Activated CD8-positive, alpha-beta T cell treated with anti-CD3 and anti-CD28 coated beads, Interleukin-2, amount 10 ng/mL, durations not matched to agents 7 days and 5 days (primary cell): ENCODE data around the gene ARPC4. TPM values are rescaled to one million over a fixed set of nuclear protein-coding genes. Genes with fewer than 3 reads are reported as not detected.

Source experiments
- ATAC-seq: fragments of 150-1000 bp; cut with Tn5 transposase; one replicate; pipeline ENCODE4 v1.10.0; 2021; ENCODE audit warnings: moderate library complexity
- CTCF ChIA-PET: fragments of 350-600 bp; sonication (Branson Sonifier 250); formaldehyde crosslinking; loops from one replicate; lab custom pipeline; 2021; ENCODE audit warnings: antibody characterized with exemption; lab: Charles Lee
- POLR2A ChIA-PET: fragments of 350-600 bp; sonication (Branson Sonifier 250); formaldehyde crosslinking; loops from one replicate; lab custom pipeline; 2021; ENCODE audit warnings: antibody characterized with exemption; lab: Charles Lee
- DNase-seq: peaks from one replicate; pipeline ENCODE4 v3.0.0-alpha.2; 2020
- H3K27ac Mint-ChIP-seq: one replicate; pipeline ENCODE4 v1.8.0; 2021; ENCODE audit warnings: mild to moderate bottlenecking, mixed read lengths
- H3K27me3 Mint-ChIP-seq: one replicate; pipeline ENCODE4 v1.8.0; 2021; ENCODE audit warnings: low read depth, mixed read lengths
- H3K36me3 Mint-ChIP-seq: one replicate; pipeline ENCODE4 v1.8.0; 2021; ENCODE audit warnings: low read depth, mixed read lengths
- H3K4me1 Mint-ChIP-seq: one replicate; pipeline ENCODE4 v1.8.0; 2021; ENCODE audit warnings: low read depth, mixed read lengths
- H3K4me3 Mint-ChIP-seq: one replicate; pipeline ENCODE4 v1.8.0; 2021; ENCODE audit warnings: mild to moderate bottlenecking, mixed read lengths
- H3K9me3 Mint-ChIP-seq: one replicate; pipeline ENCODE4 v1.8.0; 2022; ENCODE audit warnings: mixed read lengths; ENCODE audit not compliant: insufficient read depth
- total RNA-seq, 2 experiments: library from RNA; stranded (reverse); gene quantifications; one replicate each; pipeline ENCODE4 v1.2.3, GENCODE V29; 2021

The ARPC4 gene
- total RNA-seq, 2 experiments from 2014 or later, result 317 to 321 TPM

- no peaks in the 10 kb centered on the region for H3K4me1 Mint-ChIP-seq
- POLR2A ChIA-PET, result no interaction called here
- DNase-seq (no peak), ATAC-seq (no peak)
- H3K9me3 Mint-ChIP-seq, result no peaks in the 10 kb centered on the region
- CTCF ChIA-PET, result no interaction called here
- no peak overlapping the region for H3K27ac Mint-ChIP-seq
- H3K36me3 Mint-ChIP-seq, result peaks cover 6% of the 10 kb centered on the region
- no peaks in the 10 kb centered on the region for H3K27me3 Mint-ChIP-seq
- H3K4me3 Mint-ChIP-seq, result no peak overlapping the region
Observed at GRCh38 chr3:9818666-9819335, 25.9 kb downstream of the ARPC4 start.

DNA sequence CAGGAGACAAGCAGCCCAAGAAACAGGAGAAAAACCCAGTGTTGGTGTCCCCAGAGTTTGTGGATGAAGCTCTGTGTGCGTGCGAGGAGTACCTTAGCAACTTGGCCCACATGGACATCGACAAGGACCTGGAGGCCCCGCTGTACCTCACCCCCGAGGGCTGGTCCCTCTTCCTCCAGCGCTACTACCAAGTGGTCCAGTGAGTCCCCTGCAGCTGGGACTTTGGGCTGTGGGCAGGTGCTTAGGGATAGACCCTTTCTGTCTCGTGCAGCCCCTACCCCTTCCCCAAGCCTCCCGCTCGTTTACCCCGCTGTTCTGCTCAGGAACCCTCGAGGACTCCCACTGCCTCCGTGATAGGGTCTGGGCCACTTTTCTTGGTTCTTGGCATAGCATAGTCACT is 27.7 kb downstream of the ARPC4 start:
- POLR2A ChIA-PET, result interaction anchor here (1.6 kb wide), 1 partner anchor 17 kb away, joined by 3 read pairs; no protein-coding TSS in a partner anchor
- Mint-ChIP-seq H3K27ac (no peak overlapping the region), H3K36me3 (peaks cover 2% of the 10 kb centered on the region), H3K4me3 (no peak overlapping the region), H3K9me3 (no peaks in the 10 kb centered on the region), H3K4me1 (no peaks in the 10 kb centered on the region), H3K27me3 (no peaks in the 10 kb centered on the region)
- CTCF ChIA-PET, result interaction anchor here (1.2 kb wide), 1 partner anchor 227 kb away, joined by 3 read pairs; no protein-coding TSS in a partner anchor
- DNase-seq (no peak), ATAC-seq (no peak)

- H3K4me1 Mint-ChIP-seq, result no peaks in the 10 kb centered on the region
- ChIA-PET CTCF (no interaction called here), POLR2A (interaction anchor here (1.6 kb wide), 1 partner anchor 18 kb away, joined by 3 read pairs; no protein-coding TSS in a partner anchor)
Observed at GRCh38 chr3:9820946-9821345, 28.1 kb downstream of the ARPC4 start.

GRCh38 chr3:9825451-9826040 is 32.7 kb downstream of the ARPC4 start:
- CTCF ChIA-PET, result interaction anchor here (1.0 to 2.1 kb wide), 2 partner anchors 43 to 45 kb away, joined by 3 to 6 read pairs; no protein-coding TSS in a partner anchor
- Mint-ChIP-seq H3K9me3 (no peaks in the 10 kb centered on the region), H3K36me3 (peaks cover 18% of the 10 kb centered on the region), H3K4me3 (no peak overlapping the region), H3K27ac (no peak overlapping the region), H3K27me3 (no peaks in the 10 kb centered on the region), H3K4me1 (peaks cover 8% of the 10 kb centered on the region)
- DNase-seq, result no peak
- ATAC-seq, result no peak
- POLR2A ChIA-PET, result no interaction called here

More at GRCh38 chr3:9820946-9821345, 28.1 kb downstream of the ARPC4 start:
- Mint-ChIP-seq H3K9me3 (no peaks in the 10 kb centered on the region), H3K4me3 (no peak overlapping the region), H3K27me3 (no peaks in the 10 kb centered on the region), H3K27ac (no peak overlapping the region), H3K36me3 (peaks cover 2% of the 10 kb centered on the region)
- ATAC-seq (peak; percentile 64), DNase-seq (no peak)

GRCh38 chr3:9826815-9827573 is 34.1 kb downstream of the ARPC4 start:
- CTCF ChIA-PET, result interaction anchor here (0.7 to 2.1 kb wide), 13 partner anchors 11 to 208 kb away, joined by 3 to 6 read pairs (median 3); partner anchors contain the start of genes ARPC4, CRELD1 and TADA3
- H3K27ac Mint-ChIP-seq, result peak overlapping the region; percentile 43
- POLR2A ChIA-PET, result interaction anchor here (1.4 kb wide), 1 partner anchor 34 kb away, joined by 3 read pairs; the partner anchor contains the start of gene ARPC4
- peak; percentile 56 for DNase-seq
- peaks cover 25% of the 10 kb centered on the region for H3K36me3 Mint-ChIP-seq
- no peaks in the 10 kb centered on the region for H3K27me3 Mint-ChIP-seq
- H3K4me1 Mint-ChIP-seq, result peaks cover 14% of the 10 kb centered on the region
- no peaks in the 10 kb centered on the region for H3K9me3 Mint-ChIP-seq
- peak; percentile 73 for ATAC-seq
- H3K4me3 Mint-ChIP-seq, result no peak overlapping the region

DNA sequence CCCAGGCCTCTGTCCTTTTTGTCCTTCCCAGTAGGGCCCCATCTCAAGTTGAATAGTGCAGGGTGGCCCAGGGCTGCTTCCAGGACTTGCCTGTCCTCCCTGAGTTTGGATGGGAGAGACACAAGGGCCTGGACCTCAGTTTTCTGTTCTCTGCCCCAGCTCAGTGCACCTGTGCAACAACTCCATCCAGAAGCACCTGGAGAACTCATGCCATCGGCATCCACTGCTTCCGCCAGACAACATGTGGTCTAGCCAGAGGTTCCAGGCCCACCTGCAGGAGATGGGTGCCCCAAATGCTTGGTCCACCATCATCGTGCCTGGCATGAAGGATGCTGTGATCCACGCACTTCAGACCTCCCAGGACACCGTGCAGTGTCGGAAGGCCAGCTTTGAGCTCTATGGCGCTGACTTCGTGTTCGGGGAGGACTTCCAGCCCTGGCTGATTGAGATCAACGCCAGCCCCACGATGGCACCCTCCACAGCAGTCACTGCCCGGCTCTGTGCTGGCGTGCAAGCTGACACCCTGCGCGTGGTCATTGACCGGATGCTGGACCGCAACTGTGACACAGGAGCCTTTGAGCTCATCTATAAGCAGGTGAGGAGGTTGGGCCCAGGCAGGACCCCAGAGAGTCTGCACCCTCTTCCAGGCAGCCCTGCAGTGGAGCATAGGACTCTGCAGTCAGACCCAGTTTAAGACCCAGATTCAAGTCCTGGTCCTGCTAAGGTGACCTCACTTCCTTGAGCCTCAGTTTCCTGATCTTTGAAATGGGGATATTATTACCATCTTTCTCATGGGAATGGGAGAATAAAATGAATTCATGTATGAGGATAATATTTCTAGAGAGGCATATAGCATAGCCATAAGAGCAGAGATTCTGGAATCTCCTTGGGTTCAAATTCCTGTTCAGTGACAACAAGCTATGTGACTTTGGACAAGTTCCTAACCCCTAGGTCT is 36.2 kb downstream of the ARPC4 start:
- ChIA-PET POLR2A (interaction anchor here (0.6 kb wide), 1 partner anchor 221 kb away, joined by 3 read pairs; no protein-coding TSS in a partner anchor), CTCF (interaction anchor here (1.4 to 1.6 kb wide), 3 partner anchors 12 to 24 kb away, joined by 3 to 6 read pairs (median 4); no protein-coding TSS in a partner anchor)
- no peaks in the 10 kb centered on the region for H3K9me3 Mint-ChIP-seq
- no peaks in the 10 kb centered on the region for H3K27me3 Mint-ChIP-seq
- no peak overlapping the region for H3K27ac Mint-ChIP-seq
- ATAC-seq, result no peak
- no peak overlapping the region for H3K4me3 Mint-ChIP-seq
- peaks cover 14% of the 10 kb centered on the region for H3K4me1 Mint-ChIP-seq
- no peak for DNase-seq
- peaks cover 35% of the 10 kb centered on the region for H3K36me3 Mint-ChIP-seq

DNA sequence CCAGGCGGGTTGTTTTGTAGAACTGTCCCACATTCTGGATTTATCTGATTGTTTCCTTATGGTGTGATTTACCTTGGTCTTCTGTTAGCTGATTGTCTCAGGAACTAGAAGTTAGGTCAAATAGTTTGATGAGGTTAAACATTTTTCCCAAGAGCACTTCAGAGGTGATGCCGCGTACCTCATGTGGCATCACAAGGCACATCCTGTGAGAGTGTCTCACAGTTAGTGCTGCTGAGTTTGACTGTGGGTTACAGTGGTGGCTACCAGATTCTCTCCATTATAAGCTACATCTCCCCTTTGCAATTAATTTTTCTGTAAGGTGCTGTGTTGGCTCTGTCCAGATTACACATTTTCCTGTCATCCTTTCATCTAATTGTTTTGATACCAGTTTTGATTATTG is 38.4 kb downstream of the ARPC4 start:
- Mint-ChIP-seq H3K4me1 (peaks cover 14% of the 10 kb centered on the region), H3K27me3 (no peaks in the 10 kb centered on the region), H3K9me3 (no peaks in the 10 kb centered on the region), H3K36me3 (peaks cover 51% of the 10 kb centered on the region), H3K27ac (no peak overlapping the region), H3K4me3 (no peak overlapping the region)
- no peak for DNase-seq
- CTCF ChIA-PET, result interaction anchor here (0.8 to 1.4 kb wide), 4 partner anchors 17 to 104 kb away, joined by 3 to 8 read pairs (median 4); no protein-coding TSS in a partner anchor
- no peak for ATAC-seq
- POLR2A ChIA-PET, result interaction anchor here (0.9 to 1.6 kb wide), 3 partner anchors 13 to 39 kb away, joined by 3 read pairs; partner anchors contain the start of genes ARPC4, RPUSD3 and TADA3

- ChIA-PET POLR2A (no interaction called here), CTCF (interaction anchor here (1.7 kb wide), 1 partner anchor 100 kb away, joined by 5 read pairs; no protein-coding TSS in a partner anchor)
- no peak overlapping the region for H3K4me3 Mint-ChIP-seq
Observed at GRCh38 chr3:9833078-9833477, 40.2 kb downstream of the ARPC4 start.

DNA sequence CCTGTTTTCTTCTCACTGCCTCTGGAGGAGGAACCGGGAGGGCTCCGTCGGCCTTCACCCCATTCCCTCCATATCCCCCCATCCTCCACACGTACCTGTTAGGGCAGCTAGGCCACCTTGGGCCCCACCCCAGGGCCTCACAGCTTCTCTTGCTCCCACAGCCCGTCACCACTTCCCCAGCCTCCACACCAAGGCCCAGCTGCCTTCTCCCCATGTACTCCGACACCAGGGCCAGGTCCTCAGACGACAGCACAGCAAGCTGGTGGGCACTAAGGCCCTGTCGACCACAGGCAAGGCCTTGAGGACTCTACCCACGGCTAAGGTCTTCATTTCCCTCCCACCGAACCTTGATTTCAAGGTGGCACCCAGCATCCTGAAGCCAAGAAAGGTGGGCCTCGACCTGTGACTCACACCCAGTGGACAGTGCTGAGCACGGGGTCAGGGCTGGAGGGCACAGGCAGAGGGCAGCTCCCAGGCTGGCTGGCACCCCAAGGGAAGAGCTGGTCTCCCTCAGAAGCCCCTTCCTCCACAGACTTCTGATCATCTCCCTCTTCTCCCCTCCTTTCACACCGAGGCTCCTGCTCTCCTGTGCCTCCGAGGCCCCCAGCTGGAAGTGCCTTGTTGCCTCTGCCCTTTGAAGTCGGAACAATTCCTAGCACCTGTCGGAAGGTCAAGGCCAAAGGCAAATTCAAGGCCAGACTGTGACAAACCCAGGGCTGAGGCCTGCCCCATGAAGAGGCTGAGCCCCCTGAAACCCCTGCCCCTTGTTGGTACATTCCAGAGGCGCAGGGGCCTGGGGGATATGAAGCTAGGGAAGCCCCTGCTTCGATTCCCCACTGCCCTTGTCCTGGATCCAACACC is 41.9 kb downstream of the ARPC4 start:
- peaks cover 40% of the 10 kb centered on the region for H3K36me3 Mint-ChIP-seq
- ChIA-PET POLR2A (interaction anchor here (1.6 kb wide), 1 partner anchor 25 kb away, joined by 4 read pairs; the partner anchor contains the start of gene TTLL3), CTCF (no interaction called here)
- no peak overlapping the region for H3K4me3 Mint-ChIP-seq
- no peaks in the 10 kb centered on the region for H3K27me3 Mint-ChIP-seq
- H3K27ac Mint-ChIP-seq, result no peak overlapping the region
- no peak for ATAC-seq
- no peaks in the 10 kb centered on the region for H3K9me3 Mint-ChIP-seq
- no peak for DNase-seq
- peaks cover 6% of the 10 kb centered on the region for H3K4me1 Mint-ChIP-seq

More at GRCh38 chr3:9833078-9833477, 40.2 kb downstream of the ARPC4 start:
- peaks cover 46% of the 10 kb centered on the region for H3K36me3 Mint-ChIP-seq
- peaks cover 6% of the 10 kb centered on the region for H3K4me1 Mint-ChIP-seq
- DNase-seq, result no peak
- H3K27me3 Mint-ChIP-seq, result no peaks in the 10 kb centered on the region
- H3K27ac Mint-ChIP-seq, result no peak overlapping the region
- ATAC-seq, result no peak
- no peaks in the 10 kb centered on the region for H3K9me3 Mint-ChIP-seq
